IPS-20b (cell line): ENCODE data around the gene TSPEAR.

Experiments used
- H3K27ac ChIP-seq: one replicate; pipeline ENCODE4 v1.5.1; 2013; ENCODE audit warnings: low read length
- H3K27me3 ChIP-seq: 2 replicates; pipeline ENCODE4 v1.6.1; 2013; ENCODE audit warnings: mild to moderate bottlenecking, low read length, inconsistent platforms; ENCODE audit not compliant: insufficient read depth
- H3K36me3 ChIP-seq: 2 replicates; pipeline ENCODE4 v1.6.1; 2013; ENCODE audit warnings: low read depth, mild to moderate bottlenecking, inconsistent platforms, low read length, moderate library complexity; ENCODE audit not compliant: insufficient read depth
- H3K4me1 ChIP-seq: 2 replicates; pipeline ENCODE4 v1.6.1; 2013; ENCODE audit warnings: mild to moderate bottlenecking, control low read depth, inconsistent platforms, low read length, moderate library complexity; ENCODE audit not compliant: insufficient read depth
- H3K4me3 ChIP-seq: 2 replicates; pipeline ENCODE4 v1.5.1; 2013; ENCODE audit warnings: mild to moderate bottlenecking, low read length, inconsistent platforms
- H3K9ac ChIP-seq: 2 replicates; pipeline ENCODE4 v1.6.1; 2013; ENCODE audit warnings: low read depth, mild to moderate bottlenecking, inconsistent platforms, low read length, moderate library complexity
- H3K9me3 ChIP-seq: 2 replicates; pipeline ENCODE4 v1.6.1; 2013; ENCODE audit warnings: mild to moderate bottlenecking, low read depth, low read length, inconsistent platforms; ENCODE audit not compliant: insufficient read depth

TSPEAR gene

DNA sequence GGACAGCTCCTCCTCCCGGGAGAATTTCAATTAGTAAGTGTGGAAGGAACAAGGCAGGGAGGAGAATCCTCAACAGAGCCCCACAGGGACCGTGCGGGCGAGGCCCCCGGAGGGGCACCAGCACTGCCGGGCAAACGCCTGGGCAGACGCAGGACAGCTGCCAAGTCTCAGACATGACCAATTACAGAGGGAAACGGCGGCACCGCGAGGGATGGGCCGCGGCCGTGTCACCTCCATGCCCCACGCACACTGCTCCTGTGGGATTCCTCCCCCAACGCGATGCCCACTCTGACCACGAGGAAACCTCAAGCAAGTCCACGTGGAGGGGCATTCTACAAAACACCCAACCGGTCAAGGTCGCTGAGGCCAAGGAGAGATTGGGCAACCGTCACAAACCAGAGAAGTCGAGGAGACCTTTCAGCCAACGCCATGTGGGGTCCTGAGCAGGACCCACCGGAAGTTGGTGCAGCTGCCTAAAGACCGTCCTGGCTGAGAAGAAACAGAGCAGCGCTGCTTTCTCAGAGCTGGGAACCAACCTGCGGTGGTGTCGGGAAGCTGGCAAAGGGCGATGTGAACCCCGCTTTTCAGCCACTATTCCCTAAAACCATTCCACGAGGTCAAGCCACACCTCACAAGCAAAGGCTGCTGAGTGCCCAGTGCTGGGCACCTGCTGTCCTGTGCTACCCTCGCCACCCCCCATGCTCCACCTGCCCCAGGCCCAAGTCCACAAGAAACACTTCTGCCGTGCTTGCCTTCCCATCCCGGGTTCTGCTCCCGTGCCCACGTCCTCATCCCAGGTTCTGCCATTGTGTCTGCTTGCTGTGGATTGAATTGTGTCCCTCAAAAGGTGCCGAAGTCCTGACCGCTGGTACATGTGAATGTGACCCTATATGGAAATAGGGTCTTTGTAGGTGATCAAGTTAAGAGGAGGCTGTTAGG, 139.3 kb downstream of the TSPEAR start:
- H3K27me3 ChIP-seq, result no peaks in the 10 kb centered on the region
- no peak overlapping the region for H3K27ac ChIP-seq
- H3K36me3 ChIP-seq, result no peaks in the 10 kb centered on the region
- H3K9ac ChIP-seq, result no peak overlapping the region
- no peak overlapping the region for H3K4me3 ChIP-seq
- no peaks in the 10 kb centered on the region for H3K4me1 ChIP-seq
- peaks cover 3% of the 10 kb centered on the region for H3K9me3 ChIP-seq

DNA sequence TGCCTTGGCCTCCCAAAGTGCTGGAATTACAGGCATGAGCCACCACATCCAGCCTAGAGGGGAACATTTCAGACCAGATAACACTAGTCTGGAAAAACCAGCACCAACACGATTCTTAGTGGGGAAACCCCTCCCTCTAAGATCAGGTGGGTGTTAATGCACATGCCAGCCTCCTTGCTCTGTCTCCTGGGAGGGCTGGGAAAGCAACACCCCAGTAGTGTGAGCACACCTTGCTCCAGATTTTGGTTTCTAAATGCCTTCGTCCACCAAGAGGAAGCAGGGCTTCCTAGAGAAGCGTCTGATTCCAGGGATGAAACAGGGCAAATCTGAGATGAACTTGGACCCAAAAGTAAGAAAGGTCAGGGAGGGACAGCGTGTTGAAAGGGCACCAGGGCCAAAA, 140.1 kb downstream of the TSPEAR start:
- H3K36me3 ChIP-seq, result no peaks in the 10 kb centered on the region
- no peak overlapping the region for H3K27ac ChIP-seq
- no peaks in the 10 kb centered on the region for H3K4me1 ChIP-seq
- H3K9me3 ChIP-seq, result no peaks in the 10 kb centered on the region; the same call in 1 of the 2 replicates
- no peak overlapping the region for H3K9ac ChIP-seq
- no peaks in the 10 kb centered on the region for H3K27me3 ChIP-seq
- H3K4me3 ChIP-seq, result no peak overlapping the region

DNA sequence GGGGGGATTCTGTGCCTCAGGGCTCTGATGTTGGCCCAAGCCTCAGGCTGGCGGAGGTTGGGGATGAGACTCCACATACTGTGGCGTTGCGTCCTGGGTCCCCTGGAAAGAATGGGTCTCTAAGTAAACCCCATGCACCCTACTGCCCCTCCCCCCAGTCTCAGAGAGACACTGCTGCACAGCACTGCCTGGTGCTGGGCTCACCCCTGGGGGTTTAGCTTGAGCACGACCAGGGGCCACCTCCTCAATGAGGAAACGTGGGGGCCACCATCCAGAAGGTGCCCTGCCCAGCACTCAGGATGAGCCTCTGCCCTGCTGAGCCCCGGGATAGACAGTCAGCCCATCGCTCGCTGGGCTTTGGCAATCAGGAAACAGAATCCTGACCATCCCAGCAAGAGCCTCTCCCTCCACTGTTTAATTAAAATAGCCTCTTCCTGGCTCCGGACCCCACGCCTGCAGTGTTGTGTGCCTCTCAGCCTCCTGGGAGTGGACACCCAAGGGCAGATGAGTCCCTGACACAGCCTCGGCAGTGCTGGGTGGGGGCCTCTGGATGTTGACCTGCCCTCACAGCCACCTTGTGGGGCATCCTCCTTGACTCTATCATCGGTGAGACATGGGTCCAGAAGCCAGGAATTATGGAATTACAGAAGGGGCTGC, 141.4 kb downstream of the TSPEAR start:
- Histone ChIP-seq H3K9me3 (no peaks in the 10 kb centered on the region; the same call in 1 of the 2 replicates), H3K4me3 (no peak overlapping the region), H3K36me3 (no peaks in the 10 kb centered on the region), H3K27me3 (no peaks in the 10 kb centered on the region), H3K27ac (no peak overlapping the region), H3K4me1 (no peaks in the 10 kb centered on the region), H3K9ac (no peak overlapping the region)

DNA sequence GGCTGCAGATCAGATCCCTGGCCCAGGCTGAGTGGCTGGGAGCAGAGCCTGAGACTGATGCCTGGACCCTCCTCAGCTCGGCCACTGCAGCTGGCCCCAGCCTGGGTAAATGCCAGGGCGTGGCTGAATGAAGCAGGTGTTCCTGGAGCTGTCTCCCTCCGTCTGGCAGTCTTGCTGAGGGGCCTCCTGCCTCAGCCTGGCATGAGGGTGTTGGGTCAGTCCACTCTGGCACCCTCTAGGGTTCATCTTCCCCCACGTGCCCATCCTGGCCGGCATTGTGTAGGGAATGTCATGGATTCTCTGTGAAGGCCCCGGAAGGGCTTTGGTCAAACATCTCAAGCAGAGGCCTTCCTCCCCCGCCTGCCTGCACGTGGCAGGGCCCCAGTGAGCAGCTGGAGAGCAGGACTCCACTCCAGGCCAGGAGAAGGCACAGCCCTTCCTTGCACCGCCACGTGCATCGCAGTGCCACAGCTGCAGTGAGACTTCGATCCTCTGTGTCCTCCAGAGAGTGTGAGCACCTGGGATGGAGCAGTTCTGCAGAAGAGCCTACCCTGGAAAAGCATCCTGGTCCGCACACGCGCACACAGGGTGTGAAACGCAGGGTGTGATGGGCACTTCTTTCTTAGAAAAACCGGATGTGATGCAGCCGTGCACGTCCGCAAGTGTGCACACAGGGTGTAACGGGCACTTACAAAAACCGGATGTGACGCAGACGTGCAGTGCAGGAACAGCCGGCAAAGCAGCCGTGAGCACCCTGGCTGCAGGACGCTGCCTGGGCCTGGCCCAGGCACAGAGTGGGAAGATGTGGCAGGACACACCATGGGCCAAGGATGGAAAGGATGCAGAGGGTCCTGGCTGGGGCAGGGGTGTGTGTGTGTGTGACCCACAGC, 142.5 kb downstream of the TSPEAR start:
- no peak overlapping the region for H3K27ac ChIP-seq
- no peaks in the 10 kb centered on the region for H3K4me1 ChIP-seq
- H3K9ac ChIP-seq, result no peak overlapping the region
- H3K4me3 ChIP-seq, result no peak overlapping the region
- H3K9me3 ChIP-seq, result no peaks in the 10 kb centered on the region; the same call in 1 of the 2 replicates
- no peaks in the 10 kb centered on the region for H3K27me3 ChIP-seq
- H3K36me3 ChIP-seq, result no peaks in the 10 kb centered on the region

- H3K27ac ChIP-seq, result no peak overlapping the region
- no peaks in the 10 kb centered on the region for H3K27me3 ChIP-seq
- no peak overlapping the region for H3K9ac ChIP-seq
- H3K9me3 ChIP-seq, result no peaks in the 10 kb centered on the region; the same call in 1 of the 2 replicates
- no peak overlapping the region for H3K4me3 ChIP-seq
- no peaks in the 10 kb centered on the region for H3K4me1 ChIP-seq
- H3K36me3 ChIP-seq, result no peaks in the 10 kb centered on the region
These were observed 143.1 kb downstream of the TSPEAR start for GRCh38 chr21:44568261-44568660.

GRCh38 chr21:44567481-44568171, 143.7 kb downstream of the TSPEAR start:
- Histone ChIP-seq H3K36me3 (no peaks in the 10 kb centered on the region), H3K27ac (no peak overlapping the region), H3K27me3 (no peaks in the 10 kb centered on the region), H3K4me1 (no peaks in the 10 kb centered on the region), H3K4me3 (no peak overlapping the region), H3K9ac (no peak overlapping the region), H3K9me3 (no peaks in the 10 kb centered on the region; the same call in 1 of the 2 replicates)

DNA sequence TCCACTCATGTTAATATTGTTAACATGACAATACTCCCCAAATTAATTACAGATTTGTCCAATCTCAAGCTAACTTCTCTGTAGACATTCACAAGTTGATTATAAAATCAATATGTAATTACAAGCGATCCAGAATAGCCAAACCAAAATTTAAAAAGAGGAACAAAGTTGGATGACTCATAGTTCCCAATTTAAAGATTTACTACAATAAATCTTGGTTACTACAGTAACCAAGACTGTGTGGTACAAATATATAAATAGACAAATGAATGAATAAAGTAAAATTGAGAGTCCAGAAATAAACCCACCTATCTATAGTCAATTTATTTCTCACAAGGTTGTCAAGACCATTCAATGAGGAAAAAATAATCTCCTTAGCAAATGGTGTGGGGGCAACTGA, 145.0 kb downstream of the TSPEAR start:
- Histone ChIP-seq H3K9me3 (no peaks in the 10 kb centered on the region; the same call in 1 of the 2 replicates), H3K9ac (no peak overlapping the region), H3K36me3 (no peaks in the 10 kb centered on the region), H3K27me3 (no peaks in the 10 kb centered on the region), H3K4me3 (no peak overlapping the region), H3K4me1 (no peaks in the 10 kb centered on the region), H3K27ac (no peak overlapping the region)

GRCh38 chr21:44564886-44565598, 146.3 kb downstream of the TSPEAR start:
- Histone ChIP-seq H3K9me3 (no peaks in the 10 kb centered on the region), H3K27ac (no peak overlapping the region), H3K4me3 (no peak overlapping the region), H3K9ac (no peak overlapping the region), H3K27me3 (no peaks in the 10 kb centered on the region), H3K36me3 (no peaks in the 10 kb centered on the region), H3K4me1 (no peaks in the 10 kb centered on the region)

DNA sequence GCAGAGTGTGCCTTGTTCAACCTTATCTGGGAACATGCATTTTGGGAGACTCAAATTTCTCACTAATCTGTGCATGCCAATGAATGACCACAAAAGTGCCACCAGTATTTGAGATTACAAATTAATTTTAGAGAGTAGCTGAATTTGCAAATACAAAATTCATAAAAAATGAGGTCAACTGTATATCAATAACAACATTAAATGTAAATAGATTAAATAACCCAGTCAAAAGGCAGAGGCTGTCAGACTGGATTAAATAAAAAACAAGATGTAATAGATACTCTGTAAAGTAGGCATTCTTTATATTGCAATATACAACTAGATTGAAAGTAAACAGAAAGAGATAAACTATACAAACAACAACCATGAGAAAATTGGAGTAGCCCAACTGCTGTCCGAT, 147.3 kb downstream of the TSPEAR start:
- Histone ChIP-seq H3K27me3 (no peaks in the 10 kb centered on the region), H3K4me1 (no peaks in the 10 kb centered on the region), H3K36me3 (no peaks in the 10 kb centered on the region), H3K9ac (no peak overlapping the region), H3K4me3 (no peak overlapping the region), H3K9me3 (no peaks in the 10 kb centered on the region), H3K27ac (no peak overlapping the region)

DNA sequence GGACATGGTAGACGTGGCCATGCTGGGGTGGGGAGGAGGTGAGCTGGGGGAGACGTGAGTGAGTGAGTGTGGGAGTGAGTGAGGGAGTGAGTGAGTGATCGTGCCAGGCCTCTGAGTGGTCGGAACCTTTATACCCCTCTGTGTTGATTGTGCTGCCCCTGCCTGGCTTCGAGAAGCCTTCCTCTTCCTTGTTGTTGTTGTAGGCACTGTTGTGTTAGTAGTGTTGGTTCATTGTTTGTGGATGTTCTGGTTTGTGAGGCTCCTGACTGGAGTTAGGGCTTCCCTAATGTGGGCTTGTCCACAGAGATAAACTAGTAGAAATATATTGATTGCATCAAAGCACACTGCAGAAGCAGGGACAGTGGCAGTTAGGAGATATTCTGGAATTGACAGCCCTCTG, 152.7 kb downstream of the TSPEAR start, which contains the start of gene KRTAP10-3:
KRTAP10-3 (minus strand) TSS at position 101 of the 400 bp plus-strand sequence; CDS start at position 21, 80 bp downstream.
- Histone ChIP-seq H3K4me3 (no peak within 1 kb of the TSS), H3K4me1 (no peaks in the 10 kb centered on the region), H3K36me3 (no peaks in the 10 kb centered on the region), H3K27ac (no peak within 1 kb of the TSS), H3K9ac (no peak within 1 kb of the TSS), H3K9me3 (no peaks in the 10 kb centered on the region), H3K27me3 (no peaks in the 10 kb centered on the region)
